KMS-11 (cell line): ENCODE measurements around the gene ZNF697.
"Not testable (repeated sequence)": the region's sequence is repeated elsewhere in the genome, so short reads cannot be mapped to it uniquely, and the experiment has no call there.

Experiments used
- H2AFZ ChIP-seq: fragments of 200-600 bp; sonication (generic); 2 replicates; pipeline ENCODE4 v1.6.1; 2016; ENCODE audit warnings: antibody characterized with exemption, mixed run types, low read depth
- H3K27ac ChIP-seq: fragments of 200-600 bp; sonication (generic); 2 replicates; pipeline ENCODE4 v1.6.1; 2016; ENCODE audit warnings: mild to moderate bottlenecking, mixed run types
- H3K27me3 ChIP-seq: fragments of 200-600 bp; sonication (generic); 2 replicates; pipeline ENCODE4 v1.6.1; 2017; ENCODE audit warnings: mild to moderate bottlenecking, low read depth, mixed run types, moderate library complexity; ENCODE audit not compliant: insufficient read depth
- H3K36me3 ChIP-seq: fragments of 200-600 bp; sonication (generic); 2 replicates; pipeline ENCODE4 v1.6.1; 2017; ENCODE audit warnings: mild to moderate bottlenecking, mixed run types; ENCODE audit not compliant: insufficient read depth
- H3K4me1 ChIP-seq: fragments of 200-600 bp; sonication (generic); 2 replicates; pipeline ENCODE4 v1.6.1; 2016; ENCODE audit warnings: mild to moderate bottlenecking, low read depth, mixed run types; ENCODE audit not compliant: poor library complexity, severe bottlenecking
- H3K4me2 ChIP-seq: fragments of 200-600 bp; sonication (generic); 2 replicates; pipeline ENCODE4 v1.7.0; 2016; ENCODE audit warnings: mild to moderate bottlenecking, mixed run types
- H3K4me3 ChIP-seq: fragments of 200-600 bp; sonication (generic); IDR thresholded peaks from 2 replicates; pipeline ENCODE4 v1.6.1; 2017; ENCODE audit warnings: low read depth, low read length, mixed read lengths; ENCODE audit not compliant: insufficient read depth
- H3K79me2 ChIP-seq: fragments of 200-600 bp; sonication (generic); 2 replicates; pipeline ENCODE4 v1.6.1; 2016; ENCODE audit warnings: low read depth, mixed run types; ENCODE audit not compliant: insufficient read depth
- H3K9ac ChIP-seq: fragments of 200-600 bp; sonication (generic); 2 replicates; pipeline ENCODE4 v1.6.1; 2016; ENCODE audit warnings: mild to moderate bottlenecking, mixed run types
- H4K20me1 ChIP-seq: fragments of 200-600 bp; sonication (generic); 2 replicates; pipeline ENCODE4 v1.6.1; 2016; ENCODE audit warnings: mild to moderate bottlenecking, mixed run types; ENCODE audit not compliant: insufficient read depth
- CTCF ChIP-seq: fragments of 200-600 bp; sonication (generic); conservative IDR thresholded peaks from 2 replicates; pipeline ENCODE4 v1.6.1; 2017; ENCODE audit warnings: low read depth, mild to moderate bottlenecking, antibody characterized with exemption, low read length, moderate library complexity, mixed read lengths

Gene ZNF697

GRCh38 chr1:119593805-119594204, 54.3 kb downstream of the ZNF697 start:
- no peak for TF ChIP-seq CTCF
- Histone ChIP-seq H3K9ac (no peak overlapping the region), H2AFZ (no peak overlapping the region), H3K27me3 (no peaks in the 10 kb centered on the region), H4K20me1 (no peaks in the 10 kb centered on the region), H3K4me3 (no peak overlapping the region), H3K4me1 (peaks cover 15% of the 10 kb centered on the region), H3K4me2 (no peak overlapping the region), H3K79me2 (no peaks in the 10 kb centered on the region), H3K27ac (no peak overlapping the region), H3K36me3 (no peaks in the 10 kb centered on the region)

GRCh38 chr1:119590393-119590792, 57.7 kb downstream of the ZNF697 start:
- Histone ChIP-seq H3K27me3 (no peaks in the 10 kb centered on the region), H3K4me3 (no peak overlapping the region), H3K27ac (no peak overlapping the region; the same call in 1 of the 2 replicates), H3K4me1 (peaks cover 20% of the 10 kb centered on the region), H3K4me2 (no peak overlapping the region), H2AFZ (peak overlapping the region; percentile 30; the same call in 1 of the 2 replicates), H3K79me2 (no peaks in the 10 kb centered on the region), H3K9ac (no peak overlapping the region), H3K36me3 (no peaks in the 10 kb centered on the region), H4K20me1 (no peaks in the 10 kb centered on the region)
- TF ChIP-seq CTCF, result no peak

GRCh38 chr1:119588621-119589020, 59.4 kb downstream of the ZNF697 start:
- Histone ChIP-seq H3K9ac (no peak overlapping the region), H3K79me2 (no peaks in the 10 kb centered on the region), H3K27me3 (no peaks in the 10 kb centered on the region), H4K20me1 (no peaks in the 10 kb centered on the region), H3K36me3 (no peaks in the 10 kb centered on the region), H3K4me3 (no peak overlapping the region), H3K4me2 (no peak overlapping the region), H2AFZ (no peak overlapping the region), H3K27ac (no peak overlapping the region), H3K4me1 (peaks cover 20% of the 10 kb centered on the region)
- TF ChIP-seq CTCF, result no peak

- no peak overlapping the region for H3K27ac ChIP-seq
- H3K4me2 ChIP-seq, result no peak overlapping the region
- H3K36me3 ChIP-seq, result no peaks in the 10 kb centered on the region
- peaks cover 20% of the 10 kb centered on the region for H3K4me1 ChIP-seq
- TF ChIP-seq CTCF, result no peak
- no peak overlapping the region for H2AFZ ChIP-seq
- H3K9ac ChIP-seq, result no peak overlapping the region
- H4K20me1 ChIP-seq, result no peaks in the 10 kb centered on the region
- H3K4me3 ChIP-seq, result no peak overlapping the region
- H3K27me3 ChIP-seq, result no peaks in the 10 kb centered on the region
- no peaks in the 10 kb centered on the region for H3K79me2 ChIP-seq
Measured at GRCh38 chr1:119587341-119587740, 60.7 kb downstream of the ZNF697 start.

GRCh38 chr1:119585801-119586200, 62.3 kb downstream of the ZNF697 start:
- not testable (repeated sequence) for H3K9ac ChIP-seq, H4K20me1 ChIP-seq, H3K36me3 ChIP-seq, H3K79me2 ChIP-seq, H3K4me2 ChIP-seq, H3K27ac ChIP-seq, H3K4me3 ChIP-seq, H2AFZ ChIP-seq, H3K27me3 ChIP-seq
- peaks cover 14% of the 10 kb centered on the region for H3K4me1 ChIP-seq
